HEK293 (cell line): ENCODE data around the gene C5AR2.

Experiments used
- CTCF ChIA-PET: fragments of 350-600 bp; formaldehyde crosslinking; extraction: SDS; loops from one replicate; lab custom pipeline; 2021; ENCODE audit warnings: antibody characterized with exemption; lab: Yijun Ruan, JAX
- POLR2A ChIA-PET: fragments of 300-600 bp; formaldehyde crosslinking; extraction: SDS; loops from one replicate; lab custom pipeline; 2020; ENCODE audit warnings: antibody characterized with exemption, inconsistent platforms; lab: Yijun Ruan, JAX
- H3K27ac ChIP-seq: fragments of 200-500 bp; sonication (Bioruptor generic); 2 replicates; pipeline ENCODE4 v1.5.1; 2014; ENCODE audit warnings: low read depth, low read length, control low read depth, inconsistent platforms; ENCODE audit errors: extremely low read depth
- H3K36me3 ChIP-seq, 2 experiments: fragments of 200-500 bp in 1 of 2; sonication (Bioruptor generic) in 1 of 2; 1 replicate in 1 of 2; 2 replicates in 1 of 2; pipeline ENCODE4 v1.5.1; 2014 to 2017; ENCODE audit warnings: inconsistent platforms in 2 of 2, low read length in 2 of 2; ENCODE audit not compliant: control insufficient read depth in 2 of 2, insufficient read depth in 1 of 2
- H3K4me1 ChIP-seq: fragments of 200-500 bp; sonication (Bioruptor generic); 2 replicates; pipeline ENCODE4 v1.5.1; 2014; ENCODE audit warnings: mild to moderate bottlenecking, low read length, inconsistent platforms; ENCODE audit not compliant: control insufficient read depth, insufficient read depth
- H3K4me3 ChIP-seq: 2 replicates; pipeline ENCODE4 v1.5.1; 2011; ENCODE audit warnings: low read depth, mild to moderate bottlenecking, control low read depth, low read length, moderate library complexity
- H3K9me3 ChIP-seq: fragments of 200-500 bp; sonication (Bioruptor generic); 2 replicates; pipeline ENCODE4 v1.5.1; 2014; ENCODE audit warnings: low read depth, low read length, inconsistent platforms; ENCODE audit not compliant: control insufficient read depth, insufficient read depth
- HOXD13 ChIP-seq: sonication (generic); formaldehyde crosslinking; IDR thresholded peaks from 2 replicates; pipeline ENCODE4 v1.8.0; 2022; ENCODE audit warnings: missing genetic modification reagents, borderline replicate concordance
- KLF9 ChIP-seq: fragments of 450-650 bp; formaldehyde crosslinking; IDR thresholded peaks from 2 replicates; pipeline ENCODE4 v1.5.1; 2016; ENCODE audit warnings: missing biosample characterization, missing genetic modification characterization, low read depth
- MEIS1 ChIP-seq: sonication (generic); formaldehyde crosslinking; IDR thresholded peaks from 2 replicates; pipeline ENCODE4 v1.8.1; 2022; ENCODE audit warnings: missing genetic modification reagents, mild to moderate bottlenecking, borderline replicate concordance
- PATZ1 ChIP-seq: fragments of 450-650 bp; formaldehyde crosslinking; IDR thresholded peaks from 2 replicates; pipeline ENCODE4 v1.5.1; 2016; ENCODE audit warnings: missing biosample characterization, missing genetic modification characterization
- YY1 ChIP-seq: fragments of 450-650 bp; formaldehyde crosslinking; IDR thresholded peaks from 2 replicates; pipeline ENCODE4 v1.5.1; 2018; ENCODE audit warnings: missing biosample characterization, missing genetic modification characterization
- ZBTB44 ChIP-seq: fragments of 450-650 bp; IDR thresholded peaks from 2 replicates; pipeline ENCODE4 v1.5.1; 2018; ENCODE audit warnings: missing biosample characterization, mild to moderate bottlenecking, missing genetic modification characterization
- ZBTB48 ChIP-seq: fragments of 450-650 bp; formaldehyde crosslinking; IDR thresholded peaks from 2 replicates; pipeline ENCODE4 v1.5.1; 2016; ENCODE audit warnings: missing biosample characterization, missing genetic modification characterization
- ZBTB6 ChIP-seq: fragments of 450-650 bp; formaldehyde crosslinking; IDR thresholded peaks from 2 replicates; pipeline ENCODE4 v1.5.1; 2017; ENCODE audit warnings: missing biosample characterization, missing genetic modification characterization
- ZEB2 ChIP-seq: fragments of 450-650 bp; formaldehyde crosslinking; IDR thresholded peaks from 2 replicates; pipeline ENCODE4 v1.5.1; 2016; ENCODE audit warnings: missing biosample characterization, missing genetic modification characterization
- ZNF10 ChIP-seq: fragments of 450-650 bp; formaldehyde crosslinking; IDR thresholded peaks from 2 replicates; pipeline ENCODE4 v1.5.1; 2017; ENCODE audit warnings: missing biosample characterization, missing genetic modification characterization
- ZNF140 ChIP-seq: fragments of 450-650 bp; formaldehyde crosslinking; IDR thresholded peaks from 2 replicates; pipeline ENCODE4 v1.5.1; 2016; ENCODE audit warnings: missing biosample characterization, missing genetic modification characterization
- ZNF148 ChIP-seq: fragments of 450-650 bp; formaldehyde crosslinking; IDR thresholded peaks from 2 replicates; pipeline ENCODE4 v1.5.0; 2017; ENCODE audit warnings: missing biosample characterization, missing genetic modification characterization, borderline replicate concordance
- ZNF184 ChIP-seq: fragments of 450-650 bp; IDR thresholded peaks from 2 replicates; pipeline ENCODE4 v1.5.1; 2018; ENCODE audit warnings: missing biosample characterization, mild to moderate bottlenecking, missing genetic modification characterization
- ZNF223 ChIP-seq: fragments of 450-650 bp; formaldehyde crosslinking; IDR thresholded peaks from 2 replicates; pipeline ENCODE4 v1.5.1; 2016; ENCODE audit warnings: missing biosample characterization, missing genetic modification characterization
- ZNF600 ChIP-seq: fragments of 450-650 bp; formaldehyde crosslinking; IDR thresholded peaks from 2 replicates; pipeline ENCODE4 v1.5.1; 2016; ENCODE audit warnings: missing biosample characterization, missing genetic modification characterization
- ZNF621 ChIP-seq: fragments of 450-650 bp; formaldehyde crosslinking; IDR thresholded peaks from 2 replicates; pipeline ENCODE4 v1.5.1; 2017; ENCODE audit warnings: missing biosample characterization, missing genetic modification characterization
- ZNF629 ChIP-seq: fragments of 450-650 bp; formaldehyde crosslinking; IDR thresholded peaks from 2 replicates; pipeline ENCODE4 v1.5.1; 2017; ENCODE audit warnings: missing biosample characterization, missing genetic modification characterization
- ZSCAN18 ChIP-seq: fragments of 450-650 bp; formaldehyde crosslinking; IDR thresholded peaks from 2 replicates; pipeline ENCODE4 v1.5.1; 2016; ENCODE audit warnings: missing biosample characterization, missing genetic modification characterization
- ZSCAN30 ChIP-seq: fragments of 450-650 bp; IDR thresholded peaks from 2 replicates; pipeline ENCODE4 v1.5.1; 2018; ENCODE audit warnings: missing biosample characterization, mild to moderate bottlenecking, missing genetic modification characterization, moderate library complexity

Gene C5AR2

GRCh38 chr19:47373246-47374240, 41.6 kb downstream of the C5AR2 start:
- Histone ChIP-seq H3K4me3 (no peak overlapping the region), H3K4me1 (no peaks in the 10 kb centered on the region), H3K9me3 (no peaks in the 10 kb centered on the region), H3K36me3 (peaks cover 25 to 95% of the 10 kb centered on the region in 2 experiments; a peak in 2 of 3 replicates), H3K27ac (no peak overlapping the region)
- ChIA-PET POLR2A (interaction anchor here (0.5 kb wide), 1 partner anchor 100 kb away, joined by 3 read pairs; no protein-coding TSS in a partner anchor), CTCF (interaction anchor here (0.7 to 3.1 kb wide), 2 partner anchors 10 to 25 kb away, joined by 5 to 13 read pairs; partner anchors contain the start of gene DHX34)
- TF ChIP-seq ZNF600 (tag by site-specific recombination) = no peak
- no peak for TF ChIP-seq KLF9 (tag by site-specific recombination)
- TF ChIP-seq YY1 = no peak

GRCh38 chr19:47374876-47375693, 43.1 kb downstream of the C5AR2 start:
- POLR2A ChIA-PET = interaction anchor here (0.7 kb wide), 1 partner anchor 27 kb away, joined by 3 read pairs; no protein-coding TSS in a partner anchor
- H3K36me3 ChIP-seq = peaks cover 20 to 90% of the 10 kb centered on the region in 2 experiments; a peak in 2 of 3 replicates
- H3K27ac ChIP-seq = no peak overlapping the region
- no peak overlapping the region for H3K4me3 ChIP-seq
- TF ChIP-seq ZNF140 (tag by site-specific recombination) (no peak), ZBTB6 (tag by site-specific recombination) (no peak), ZSCAN30 (no peak), ZBTB44 (tag by site-specific recombination) (no peak), PATZ1 (tag by site-specific recombination) (no peak), ZNF223 (tag by site-specific recombination) (no peak), ZNF10 (tag by site-specific recombination) (no peak), ZNF629 (no peak), ZNF148 (tag by site-specific recombination) (no peak), ZEB2 (tag by site-specific recombination) (no peak), ZBTB48 (tag by site-specific recombination) (no peak), ZNF621 (tag by site-specific recombination) (no peak), ZNF184 (no peak), HOXD13 (CRISPR knock-in tag) (no peak), MEIS1 (CRISPR knock-in tag) (no peak), ZSCAN18 (tag by site-specific recombination) (no peak)
- TF ChIP-seq, all 188 proteins: peak for 0
- CTCF ChIA-PET = interaction anchor here (0.6 to 3.1 kb wide), 3 partner anchors 16 to 100 kb away, joined by 4 to 13 read pairs (median 9); partner anchors contain the start of gene DHX34
- H3K4me1 ChIP-seq = no peaks in the 10 kb centered on the region
- no peaks in the 10 kb centered on the region for H3K9me3 ChIP-seq
